HG02763 (cell line): Measurements from ENCODE around the gene GORASP2.

Experiments
- ATAC-seq: cut with Tn5 transposase; IDR thresholded peaks from one replicate; pipeline ENCODE4 v1.9.1; 2021; ENCODE audit warnings: mild to moderate bottlenecking, moderate library complexity; ENCODE audit not compliant: unreplicated experiment

Gene GORASP2

DNA sequence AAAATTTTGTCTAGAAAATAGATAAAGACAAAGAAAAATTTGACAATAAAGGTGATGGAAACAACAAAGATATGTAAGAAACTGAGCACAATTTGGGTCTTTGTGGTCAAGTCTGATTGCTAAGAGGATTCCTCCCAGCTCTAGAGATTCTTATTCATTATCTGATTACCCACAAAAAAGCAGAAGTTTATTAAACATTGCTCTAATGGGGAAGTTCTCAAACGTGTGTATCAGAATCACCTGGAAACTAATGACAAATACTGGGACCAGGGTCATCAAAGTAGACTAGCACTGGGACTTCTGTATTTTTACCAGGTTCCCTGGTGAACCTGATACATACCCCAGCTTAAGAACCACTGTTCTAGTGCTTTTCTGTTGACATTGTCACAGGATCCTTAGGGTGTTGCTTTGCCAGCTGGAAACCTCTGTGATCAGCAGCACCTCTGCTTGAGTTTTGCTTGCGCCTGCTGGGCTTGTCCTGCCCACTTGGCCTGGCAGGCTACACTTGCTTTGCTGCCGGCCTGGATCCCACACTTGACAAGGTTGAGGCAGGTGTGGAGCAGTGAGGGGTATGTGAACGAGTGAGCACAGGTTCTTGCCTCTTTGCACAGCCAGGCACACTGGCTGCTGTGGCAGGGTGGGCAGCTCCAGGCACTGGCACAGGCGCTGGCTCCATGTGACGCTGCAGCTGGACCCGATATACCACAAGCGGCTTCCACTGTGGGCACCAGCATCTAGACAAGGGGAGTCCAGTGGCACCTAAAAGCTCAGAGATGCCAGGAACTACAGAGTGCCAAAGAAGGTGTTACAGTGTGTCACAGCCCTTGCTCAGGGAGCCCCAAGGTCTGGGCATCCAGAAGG lies 6.2 kb upstream of the GORASP2 start:
- ATAC-seq = no peak

DNA sequence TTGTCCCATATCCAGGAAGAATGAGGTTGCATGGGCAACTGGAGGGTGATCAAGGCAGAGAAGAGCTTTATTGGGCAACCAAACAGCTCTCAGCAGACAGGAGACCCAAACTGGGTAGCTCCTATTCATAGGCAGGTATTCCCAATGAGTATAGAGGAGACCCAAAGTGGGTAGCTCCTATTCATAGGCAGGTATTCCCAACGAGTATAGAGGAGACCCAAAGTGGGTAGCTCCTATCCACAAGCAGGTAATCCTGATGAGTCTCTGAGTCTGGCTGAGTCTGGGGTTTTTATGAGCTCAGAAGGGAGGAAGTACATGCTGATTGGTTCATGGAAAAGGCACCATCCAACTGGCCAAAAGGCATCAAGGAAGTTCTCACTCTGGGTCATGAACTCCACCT lies 5.3 kb upstream of the GORASP2 start:
- no peak for ATAC-seq

DNA sequence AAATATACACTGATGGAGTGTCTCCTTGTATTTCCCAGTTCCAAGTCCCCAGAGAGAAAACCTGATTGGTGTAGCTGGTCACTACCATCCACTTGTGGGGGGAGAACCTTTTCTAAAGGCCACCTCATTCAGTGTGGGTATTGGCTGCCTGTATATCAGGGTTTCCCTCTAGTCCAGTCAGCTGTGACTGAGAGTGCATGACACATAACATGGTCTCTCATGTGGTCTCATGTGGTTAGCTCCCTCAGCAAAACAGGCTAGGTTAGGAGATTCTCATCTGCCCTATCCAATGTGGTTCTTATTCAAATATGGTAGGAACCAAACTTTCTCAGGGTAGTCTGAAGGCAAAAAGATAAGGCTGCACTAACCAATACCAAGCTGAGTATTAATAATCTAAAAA lies 4.1 kb upstream of the GORASP2 start:
- no peak for ATAC-seq

DNA sequence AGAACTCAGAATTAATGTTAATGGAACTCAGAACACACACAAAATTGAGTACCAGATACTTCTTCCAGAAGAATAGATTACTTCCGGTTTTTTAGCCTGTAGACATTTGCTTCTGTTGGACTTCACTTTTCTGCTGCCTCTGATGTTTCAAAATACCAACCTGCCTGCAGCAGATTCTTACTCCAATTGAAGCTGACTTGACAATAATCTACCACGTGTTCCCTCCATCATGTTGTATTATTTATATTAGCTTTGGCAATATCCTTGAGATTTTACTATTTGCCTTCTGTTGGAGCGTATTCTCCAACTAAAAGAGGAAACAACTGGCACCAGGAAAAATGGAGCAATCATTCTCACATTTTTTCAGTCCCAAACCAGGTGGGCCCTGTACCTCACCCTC lies 3.1 kb upstream of the GORASP2 start:
- ATAC-seq = no peak

DNA sequence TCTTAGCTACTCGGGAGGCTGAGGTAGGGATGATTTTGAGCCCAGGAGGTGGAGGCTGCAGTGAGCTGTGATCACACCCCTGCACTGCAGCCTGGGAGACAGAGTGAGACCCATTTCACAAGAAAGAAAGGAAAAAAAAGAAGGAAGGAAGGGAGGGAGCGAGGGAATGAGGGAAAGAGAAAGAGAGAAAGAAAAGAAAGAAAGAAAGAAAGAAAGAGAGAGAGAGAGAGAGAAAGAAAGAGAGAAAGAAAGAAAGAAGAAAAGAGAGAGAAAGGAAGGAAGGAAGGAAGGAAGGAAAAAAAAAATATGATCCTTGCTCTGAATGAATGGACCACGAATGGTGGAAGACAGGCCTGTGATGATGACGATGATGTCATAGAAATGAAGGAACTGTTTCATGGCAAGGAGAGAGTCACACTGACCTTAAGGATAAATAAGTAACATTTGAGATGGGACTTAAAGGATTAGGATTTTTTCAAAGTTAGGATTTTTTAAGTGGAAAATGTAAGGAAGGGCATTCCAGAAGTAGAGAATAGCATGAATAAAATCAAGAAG lies 2.2 kb upstream of the GORASP2 start:
- no peak for ATAC-seq

DNA sequence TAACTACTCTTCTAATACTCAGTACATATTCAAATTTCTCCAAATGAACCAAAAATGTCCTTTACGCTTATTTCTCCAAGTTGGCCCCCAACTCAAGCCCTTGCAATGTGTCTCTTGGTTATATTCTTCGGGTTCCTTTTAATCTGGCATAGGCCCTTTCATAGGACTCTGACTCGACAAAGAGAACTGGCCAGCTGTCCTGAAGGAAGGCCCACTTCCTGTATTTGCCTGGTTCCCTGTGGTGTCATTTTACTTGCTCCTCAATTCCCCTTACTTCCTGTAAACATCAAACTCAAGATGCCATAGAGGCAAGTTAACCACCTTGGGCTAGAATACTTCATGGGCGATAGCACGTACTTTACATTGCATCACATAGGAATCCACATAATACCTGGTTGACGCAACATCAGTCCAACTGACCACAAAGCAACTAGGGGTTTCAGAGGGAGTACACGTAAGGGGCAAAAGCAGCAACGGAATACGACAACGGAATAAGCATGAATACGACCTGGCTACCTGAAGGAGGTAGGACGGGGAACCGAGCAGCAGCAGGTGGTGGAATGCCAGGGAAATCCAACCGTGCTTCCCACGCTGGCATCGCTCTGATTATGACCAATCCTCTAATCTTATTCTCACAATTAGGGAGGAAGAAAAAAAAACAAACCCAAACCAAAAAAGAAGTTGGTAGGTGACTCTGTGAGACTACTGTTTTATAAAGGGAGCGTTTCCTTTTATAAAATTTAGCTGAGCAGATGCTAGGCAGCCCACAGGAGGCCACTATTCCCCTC lies 823 bp upstream of the GORASP2 start:
- no peak for ATAC-seq

DNA sequence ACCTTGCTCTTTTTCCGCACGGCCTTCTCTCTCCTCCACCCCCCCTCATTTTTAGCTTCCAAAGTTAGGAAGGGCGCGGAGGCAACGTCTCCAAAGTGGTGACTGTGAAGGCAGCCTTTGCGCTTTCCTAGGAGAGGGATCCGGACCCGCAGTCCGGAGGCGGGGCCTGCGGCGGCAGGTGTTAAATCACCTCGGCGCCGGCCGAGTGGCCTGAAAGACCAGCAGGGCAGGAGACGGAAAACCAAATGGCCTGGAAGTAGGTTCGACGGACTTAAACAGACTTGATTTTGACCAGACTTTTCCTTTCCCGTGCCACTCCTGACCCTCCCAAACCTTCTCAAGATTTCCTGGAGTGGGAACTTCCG lies 615 bp downstream of the GORASP2 start:
- ATAC-seq = peak; percentile 10

DNA sequence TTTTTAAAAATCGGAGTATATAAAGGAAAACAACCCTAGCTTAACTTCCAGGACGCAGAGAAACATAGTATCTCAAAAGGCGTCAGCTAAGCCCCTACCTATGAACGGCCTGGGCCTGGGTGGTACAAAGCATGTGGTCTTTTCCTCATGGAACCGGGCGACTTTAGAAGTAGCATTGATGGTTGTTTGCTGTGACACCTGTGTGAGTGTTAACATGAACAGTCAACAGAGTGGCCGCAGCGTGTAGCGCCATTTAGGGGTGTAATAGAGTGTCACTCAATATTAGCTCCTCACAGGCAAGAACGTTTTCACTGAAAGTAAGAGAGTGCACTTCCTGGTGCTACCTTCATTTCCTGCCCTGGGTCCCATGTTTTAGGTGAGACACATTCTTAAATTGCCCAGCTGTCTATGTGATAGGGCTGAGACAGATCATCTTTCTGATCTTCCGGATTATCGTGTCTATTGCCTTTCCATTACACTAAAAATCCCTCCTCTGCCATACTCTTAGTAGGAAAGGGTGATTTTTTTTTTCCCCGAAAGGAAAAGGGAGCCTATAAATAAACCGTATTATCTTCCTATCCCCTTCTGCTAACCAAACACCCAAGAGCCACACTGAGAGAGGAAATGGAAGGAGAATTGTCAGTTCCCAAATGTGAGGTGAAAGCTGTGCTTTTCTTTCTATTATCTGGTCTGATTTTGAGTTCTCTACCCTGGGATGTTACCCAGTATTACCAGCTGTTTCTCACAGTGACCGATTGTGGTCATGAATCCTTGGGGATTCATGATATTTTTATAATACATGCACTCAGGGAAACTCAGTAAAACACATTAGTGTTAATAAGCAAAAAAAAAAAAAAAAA lies 1.3 kb downstream of the GORASP2 start:
- no peak for ATAC-seq

DNA sequence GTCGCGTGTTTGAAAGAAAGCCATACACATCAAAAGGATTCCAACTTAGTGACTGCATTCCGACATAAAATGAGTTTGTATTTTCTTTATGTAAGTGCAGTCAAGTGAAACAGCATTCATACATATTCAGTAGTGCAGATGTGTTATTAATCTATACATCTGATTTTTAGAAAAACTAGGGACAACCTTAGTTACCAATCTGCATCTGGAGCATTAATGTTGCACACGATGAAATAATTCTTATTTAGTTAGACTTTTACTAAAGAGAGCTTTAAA lies 1.9 kb downstream of the GORASP2 start:
- ATAC-seq = no peak

DNA sequence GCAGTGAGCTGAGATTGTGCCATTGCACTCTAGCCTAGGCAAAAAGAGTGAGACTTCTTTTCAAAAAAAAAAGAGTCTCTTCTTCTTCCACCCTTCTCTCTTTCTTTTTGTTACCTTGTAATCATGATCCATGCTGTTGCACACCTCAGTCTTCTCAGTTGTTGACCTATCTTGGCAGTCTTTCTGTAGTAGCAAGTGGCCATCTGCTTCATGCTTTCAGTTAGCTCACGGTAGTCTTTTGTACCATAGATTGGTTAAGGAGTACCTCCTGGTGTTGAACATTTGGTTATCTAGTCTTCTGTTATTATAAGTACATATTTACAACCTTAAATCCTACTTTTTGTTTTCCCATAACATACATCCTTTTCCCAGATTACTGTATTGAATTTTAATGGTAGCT lies 3.1 kb downstream of the GORASP2 start:
- no peak for ATAC-seq

DNA sequence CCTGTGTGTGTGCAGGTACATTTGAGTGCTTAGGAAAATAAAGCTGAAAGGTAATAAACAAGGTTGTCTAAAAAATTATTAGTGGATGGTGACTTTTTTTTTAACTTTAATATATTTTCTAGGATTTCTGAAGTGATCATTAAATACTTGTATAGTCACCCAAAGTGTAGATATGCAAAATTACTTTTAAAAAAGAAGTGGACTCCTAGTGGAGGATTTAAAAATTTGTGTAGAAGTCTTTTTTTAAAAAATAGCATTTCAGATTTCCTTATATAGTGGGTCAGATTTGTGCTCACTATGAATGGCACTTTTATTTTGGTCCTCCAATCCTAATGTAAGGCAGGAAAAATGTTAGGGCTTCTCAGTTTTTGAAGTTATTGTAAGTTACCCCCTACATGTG lies 3.9 kb downstream of the GORASP2 start:
- no peak for ATAC-seq

DNA sequence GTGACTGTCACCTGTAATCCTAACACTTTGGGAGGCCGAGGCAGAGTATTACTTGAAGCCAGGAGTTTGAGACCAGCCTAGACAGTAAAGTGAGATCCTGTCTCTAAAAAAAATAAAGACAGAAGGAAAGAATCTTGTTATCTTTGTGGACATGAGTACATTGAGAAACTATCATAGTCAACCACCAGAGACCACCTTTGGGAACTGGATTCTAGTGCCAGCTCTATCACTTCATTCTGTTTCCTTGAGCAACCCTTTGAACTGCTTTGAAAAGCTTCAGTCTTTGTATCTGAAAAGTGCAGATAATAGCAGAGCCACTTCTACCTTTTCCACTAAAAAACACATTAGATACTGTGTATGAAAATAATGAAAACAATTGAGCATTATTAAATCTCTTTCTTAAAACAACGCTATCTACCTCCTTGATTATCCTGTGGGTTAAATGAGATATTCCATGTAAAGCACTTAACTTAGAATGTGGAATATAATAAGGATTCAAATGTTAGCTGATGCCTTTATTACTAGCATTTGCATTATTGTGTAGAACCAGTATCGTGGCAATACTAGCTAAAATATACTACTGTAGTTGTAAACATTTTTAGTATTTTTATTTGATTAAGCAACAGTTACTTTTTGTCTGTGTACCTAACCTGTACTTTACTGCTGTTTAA lies 8.8 kb downstream of the GORASP2 start:
- ATAC-seq = no peak

DNA sequence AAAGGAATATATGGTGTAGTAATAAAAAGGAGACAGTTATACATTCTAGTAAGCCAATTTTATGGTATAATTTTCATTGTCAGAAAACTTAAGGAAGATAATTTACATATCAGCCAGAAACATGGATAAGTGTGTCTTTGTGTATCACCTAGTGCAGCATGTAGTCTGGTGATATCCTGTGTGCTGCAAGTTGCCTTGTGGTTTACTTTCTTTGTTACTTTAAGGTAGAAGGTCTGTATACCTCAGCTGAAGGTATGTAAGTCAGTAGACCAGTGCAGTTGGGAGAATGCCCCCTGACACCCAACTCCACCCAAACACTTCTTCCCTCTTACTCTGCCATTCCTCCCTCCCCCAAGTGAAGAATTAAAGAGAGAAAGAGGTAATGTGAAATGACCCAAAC lies 11.0 kb downstream of the GORASP2 start:
- ATAC-seq = no peak

DNA sequence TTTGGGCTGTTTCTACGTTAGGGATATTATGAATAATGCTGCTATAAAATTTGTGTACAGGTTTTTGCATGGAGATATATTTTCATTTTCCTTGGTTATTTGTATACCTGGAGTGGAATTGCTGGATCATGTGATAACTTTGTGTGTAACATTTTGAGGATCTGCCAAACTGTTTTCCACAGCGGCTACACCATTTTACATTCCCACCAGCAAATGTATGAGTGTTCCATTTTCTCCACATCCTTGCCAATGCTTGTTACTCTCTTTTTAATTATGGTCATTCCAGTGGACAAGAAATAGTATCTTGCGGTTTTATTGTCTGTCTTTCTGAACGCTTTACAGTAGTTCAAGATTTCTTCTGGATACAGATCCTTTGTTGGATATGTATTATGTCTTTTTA lies 13.6 kb downstream of the GORASP2 start:
- no peak for ATAC-seq

DNA sequence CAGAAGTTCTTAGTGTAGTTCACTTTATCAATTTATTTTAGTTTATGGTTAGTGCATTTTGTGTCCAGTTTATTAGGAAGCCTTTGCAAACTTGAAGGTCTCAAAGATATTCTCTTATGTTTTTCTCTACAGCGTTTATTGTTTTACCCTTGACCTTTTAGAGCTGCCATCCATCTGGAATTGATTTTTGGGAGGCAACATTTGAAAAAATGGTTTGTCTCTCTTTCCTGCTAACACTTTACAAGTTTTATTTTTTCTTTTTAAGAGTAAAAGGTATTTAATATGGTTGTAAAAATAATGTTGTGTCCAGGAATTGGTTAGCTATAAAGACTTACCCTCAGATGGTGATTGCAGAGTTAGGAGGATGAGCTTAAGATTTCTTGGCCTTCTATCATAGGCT lies 14.0 kb downstream of the GORASP2 start:
- ATAC-seq = no peak

DNA sequence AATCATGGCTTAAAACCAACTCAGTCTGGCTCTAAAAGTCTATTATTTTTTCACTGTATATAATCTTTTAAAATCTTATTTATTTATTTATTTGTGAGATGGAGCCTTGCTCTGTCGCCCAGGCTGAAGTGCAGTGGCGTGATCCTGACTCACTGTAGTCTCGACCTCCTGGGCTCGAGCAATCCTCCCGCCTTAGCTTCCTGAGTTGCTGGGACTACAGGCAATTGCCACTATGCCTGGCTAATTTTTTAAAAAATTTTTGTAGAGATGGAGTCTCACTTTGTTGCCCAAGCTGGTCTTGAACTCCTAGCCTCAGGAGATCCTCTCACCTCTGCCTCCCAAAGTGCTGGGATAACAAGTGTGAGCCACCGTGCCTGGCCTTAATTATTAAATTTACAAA lies 14.5 kb downstream of the GORASP2 start:
- no peak for ATAC-seq

DNA sequence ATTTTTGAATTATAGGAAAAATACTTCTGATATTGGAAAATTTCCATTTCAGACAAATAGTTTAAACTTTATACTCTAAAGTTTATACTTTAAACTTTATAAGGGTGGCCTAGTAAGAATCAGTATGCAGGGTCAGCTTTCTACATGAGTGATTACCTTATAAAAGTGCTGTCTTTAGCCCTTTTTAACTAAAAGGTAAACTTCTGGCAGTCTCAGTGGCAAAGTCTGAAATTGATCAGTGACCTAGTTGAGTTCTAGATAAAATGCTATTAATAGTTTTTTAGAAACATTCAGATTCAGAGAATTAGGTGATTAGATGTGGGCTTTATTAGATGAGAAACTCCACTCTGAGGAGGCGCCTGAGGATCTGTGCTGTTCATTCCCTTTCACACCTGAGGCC lies 15.5 kb downstream of the GORASP2 start:
- no peak for ATAC-seq

DNA sequence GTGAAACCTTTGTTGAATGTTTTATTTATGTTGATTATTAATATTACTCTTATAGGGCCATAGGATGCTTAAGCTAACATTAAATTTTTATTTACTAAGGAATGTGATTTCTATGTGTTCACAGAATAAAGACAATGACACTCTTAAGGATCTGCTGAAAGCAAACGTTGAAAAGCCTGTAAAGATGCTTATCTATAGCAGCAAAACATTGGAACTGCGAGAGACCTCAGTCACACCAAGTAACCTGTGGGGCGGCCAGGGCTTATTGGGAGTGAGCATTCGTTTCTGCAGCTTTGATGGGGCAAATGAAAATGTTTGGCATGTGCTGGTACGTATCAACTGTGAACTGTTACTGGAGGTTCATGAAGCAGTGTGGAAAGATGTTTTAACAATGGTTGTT lies 20.4 kb downstream of the GORASP2 start:
- no peak for ATAC-seq

DNA sequence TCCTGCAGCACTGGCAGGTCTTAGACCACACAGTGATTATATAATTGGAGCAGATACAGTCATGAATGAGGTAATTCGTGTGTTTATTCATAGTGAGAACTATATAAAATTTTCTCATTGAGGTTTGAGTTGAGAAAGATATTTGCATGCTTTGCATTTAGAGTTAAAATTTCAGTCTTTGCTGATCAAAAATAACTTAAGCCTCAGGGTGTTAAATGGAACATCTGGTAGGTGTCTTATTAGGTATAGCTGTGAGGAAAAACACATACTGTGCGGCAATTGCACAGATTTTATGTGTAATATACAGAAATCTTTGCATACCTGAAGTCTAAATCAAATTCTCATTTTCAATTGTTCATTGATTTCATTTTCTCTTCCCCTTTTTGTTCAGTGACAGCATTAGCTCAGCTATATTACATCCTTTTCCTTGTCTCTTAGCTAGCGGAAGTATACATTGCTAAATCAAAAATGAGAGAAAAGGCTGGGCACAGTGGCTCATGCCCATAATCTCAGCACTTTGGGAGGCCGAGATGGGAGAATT lies 21.2 kb downstream of the GORASP2 start:
- peak; percentile 65 for ATAC-seq

DNA sequence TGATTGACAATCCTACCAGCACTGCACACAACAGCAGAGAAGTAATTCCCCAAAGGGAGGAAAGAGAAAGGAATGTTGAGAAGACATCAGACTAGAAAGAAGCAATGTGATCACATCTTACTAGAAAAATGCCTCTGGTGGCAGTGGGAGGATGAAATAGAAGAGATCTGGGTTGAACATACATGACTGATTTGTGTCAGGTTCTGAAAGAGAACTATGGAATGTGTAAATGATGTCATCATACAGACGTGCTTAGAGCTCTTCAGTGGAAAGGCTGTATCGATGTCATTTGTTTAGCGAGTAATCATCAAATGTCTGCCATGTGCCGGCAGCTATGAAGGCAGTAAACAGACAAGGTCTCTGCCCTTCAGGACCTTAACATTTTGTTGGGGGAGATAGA lies 24.9 kb downstream of the GORASP2 start:
- ATAC-seq = no peak

DNA sequence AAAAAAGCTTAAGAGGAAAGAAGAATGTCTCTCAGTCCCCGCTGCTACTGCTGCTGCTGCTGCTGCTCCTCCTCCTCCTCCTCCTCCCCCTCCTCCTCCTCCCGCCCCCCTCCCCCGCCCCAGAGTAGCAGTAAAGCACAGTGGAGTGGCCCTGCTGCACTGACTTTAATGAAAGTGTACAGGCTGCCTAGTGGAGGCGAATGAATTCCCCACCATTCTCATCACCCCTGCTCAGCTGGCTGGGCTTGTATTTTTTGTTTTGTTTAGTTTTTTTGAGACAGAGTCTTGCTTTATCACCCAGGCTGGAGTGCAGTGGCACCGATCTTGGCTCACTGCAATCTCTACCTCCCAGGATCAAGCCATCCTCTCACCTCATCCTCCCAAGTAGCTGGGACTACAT lies 34.3 kb downstream of the GORASP2 start:
- no peak for ATAC-seq
